ENCODE data around the gene APOBEC2.

Gene APOBEC2

DNA sequence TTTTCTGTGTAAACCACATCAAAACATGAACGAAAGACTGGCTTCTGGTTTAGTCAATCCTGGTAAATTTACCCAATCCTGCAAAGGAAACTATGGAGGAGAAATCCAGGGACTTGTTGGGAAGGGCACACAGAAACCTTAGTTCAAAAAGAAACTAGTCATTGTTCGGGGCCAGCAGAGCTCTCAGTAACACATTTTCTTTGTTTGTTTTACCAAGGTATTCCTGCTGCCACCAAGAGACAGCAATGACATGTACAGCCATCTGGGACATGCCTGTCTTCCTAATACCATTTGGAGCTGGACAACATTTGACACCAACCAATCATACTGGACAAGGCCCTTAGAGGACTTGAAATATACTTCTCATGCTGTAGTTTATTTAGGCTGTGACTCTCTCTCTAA, 10.9 kb downstream of the APOBEC2 start:
- DNase-seq: no peak

DNA sequence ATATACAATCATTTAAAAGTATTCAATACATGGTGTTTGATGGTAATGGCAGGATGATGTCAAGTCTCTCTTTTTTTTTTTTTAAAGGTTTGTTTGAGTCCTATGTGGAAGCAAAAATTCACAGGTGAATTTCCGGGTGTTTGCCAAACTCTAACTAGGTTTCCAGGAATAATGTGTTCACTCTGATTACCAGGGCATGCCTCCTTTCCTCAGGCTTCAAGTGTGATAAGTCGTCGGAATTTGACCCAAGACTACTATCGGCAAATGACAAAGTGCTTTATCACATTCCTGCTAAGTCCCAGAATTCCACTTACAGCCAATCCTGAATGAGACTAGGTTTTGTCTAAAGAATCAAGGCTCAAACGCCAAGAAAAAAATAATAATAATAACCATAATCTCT, 11.8 kb downstream of the APOBEC2 start:
- DNase-seq: no peak

DNA sequence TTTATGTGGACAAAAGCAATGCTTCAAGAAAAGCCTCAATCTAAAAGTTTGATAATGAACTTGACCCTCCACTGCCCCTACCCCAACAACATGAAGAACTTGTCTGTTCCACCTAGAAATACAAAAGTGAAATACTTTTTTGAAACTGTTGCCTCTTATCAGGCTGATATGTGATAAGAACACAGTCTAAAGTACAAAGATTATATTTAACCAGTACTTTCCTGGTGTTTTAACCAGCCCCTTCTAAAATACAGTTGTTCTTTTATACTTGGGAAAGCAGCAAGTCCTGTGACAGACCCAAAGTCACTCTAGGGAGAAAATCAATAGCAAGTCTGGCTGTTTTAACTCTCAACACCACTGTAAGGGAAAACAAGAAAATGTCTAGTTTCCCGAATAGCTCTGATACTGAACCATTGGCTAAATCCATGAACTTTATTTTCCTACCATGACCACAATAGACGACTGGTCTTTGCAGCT, 12.6 kb downstream of the APOBEC2 start:
- DNase-seq: no peak

DNA sequence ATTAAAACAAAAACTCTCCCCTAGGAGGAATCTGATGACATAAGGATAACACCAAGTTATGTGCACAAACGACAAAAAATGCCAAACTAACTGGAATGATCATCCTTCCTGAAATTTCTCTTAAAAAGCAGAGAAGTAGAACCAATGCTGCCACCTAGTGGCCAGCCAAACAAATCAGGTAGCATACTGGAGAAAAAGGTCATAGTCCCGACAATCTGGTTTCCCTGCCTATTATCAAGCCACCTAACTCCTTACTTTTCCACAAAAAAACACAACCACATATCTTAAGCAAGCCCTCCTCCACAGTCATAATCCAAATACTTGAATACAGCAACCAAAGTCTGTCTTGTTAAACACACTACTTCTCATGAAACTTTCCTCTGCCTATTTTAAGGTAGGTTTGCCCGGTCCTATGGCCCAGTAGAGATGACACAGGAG, 13.9 kb downstream of the APOBEC2 start:
- DNase-seq: peak; percentile 63

DNA sequence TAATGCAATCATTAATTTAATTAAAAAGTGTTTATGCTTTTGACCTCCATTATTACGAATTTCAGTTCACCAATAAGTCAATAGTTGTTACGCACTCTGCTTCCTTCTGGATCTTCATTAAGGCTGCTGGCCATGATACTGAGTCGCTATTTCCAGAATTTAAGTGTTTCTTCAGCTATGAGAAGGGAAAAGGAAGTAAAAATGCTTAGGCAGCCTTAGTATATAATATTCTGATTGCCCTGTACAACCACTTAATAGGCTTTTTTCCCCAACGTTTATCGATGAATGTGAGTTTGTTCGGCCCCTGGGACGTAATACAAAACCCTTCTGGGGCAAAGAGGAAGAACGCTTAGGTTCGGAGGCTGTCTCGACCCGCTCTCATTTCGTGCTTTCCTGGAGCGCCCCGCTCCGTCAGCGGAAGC, 18.5 kb downstream of the APOBEC2 start:
- DNase-seq: no peak

DNA sequence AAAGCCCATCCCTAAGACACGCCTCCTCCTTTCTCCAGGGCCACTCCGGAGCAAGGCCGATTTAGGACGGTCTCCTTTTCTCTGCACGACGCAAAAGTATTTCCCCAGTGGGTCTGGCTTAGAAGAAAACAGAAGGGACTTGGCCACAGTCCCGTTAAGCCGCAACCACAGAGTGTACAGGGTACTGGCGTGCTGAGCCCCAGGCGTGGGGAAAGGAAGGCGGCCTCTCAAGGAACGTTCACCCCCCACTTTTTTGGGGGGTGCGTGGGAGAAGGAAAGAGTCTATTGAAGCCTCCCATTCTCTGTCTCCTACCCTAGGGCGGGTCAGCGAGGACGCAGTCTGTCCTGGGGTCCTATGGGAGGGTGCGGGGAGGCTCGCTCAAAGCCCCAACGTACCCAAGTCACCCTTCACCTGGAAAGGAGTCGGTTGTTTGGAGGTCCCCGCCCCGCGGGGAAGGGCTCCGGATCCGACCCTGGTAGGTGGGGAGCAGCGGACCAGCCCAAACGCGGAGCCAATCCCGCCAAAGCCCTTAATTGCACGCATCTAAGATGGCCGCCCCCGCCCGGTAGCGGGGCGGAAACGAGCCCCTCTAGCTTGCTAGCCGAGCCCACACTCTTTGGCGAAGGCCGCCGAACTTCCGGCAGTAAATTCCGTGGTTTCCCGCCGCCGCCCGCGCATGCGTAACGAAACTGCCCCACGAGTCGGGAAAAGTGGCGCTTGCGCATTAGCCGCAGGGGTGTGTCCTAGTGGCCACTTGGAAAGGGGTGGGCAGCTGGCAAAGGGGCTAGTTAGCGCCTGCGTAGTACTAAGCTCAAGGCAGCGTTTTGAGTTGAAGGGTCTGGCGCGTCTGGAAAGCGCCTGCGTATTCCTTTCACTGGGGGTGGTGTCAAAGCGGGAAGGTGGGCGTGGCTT, 19.2 kb downstream of the APOBEC2 start, which contains the start of gene OARD1:
TSS of gene OARD1 (minus strand) at position 434 of the 913 bp plus-strand sequence. CDS start 722 bp downstream, outside the sequence.
- DNase-seq: peak; percentile 100

DNA sequence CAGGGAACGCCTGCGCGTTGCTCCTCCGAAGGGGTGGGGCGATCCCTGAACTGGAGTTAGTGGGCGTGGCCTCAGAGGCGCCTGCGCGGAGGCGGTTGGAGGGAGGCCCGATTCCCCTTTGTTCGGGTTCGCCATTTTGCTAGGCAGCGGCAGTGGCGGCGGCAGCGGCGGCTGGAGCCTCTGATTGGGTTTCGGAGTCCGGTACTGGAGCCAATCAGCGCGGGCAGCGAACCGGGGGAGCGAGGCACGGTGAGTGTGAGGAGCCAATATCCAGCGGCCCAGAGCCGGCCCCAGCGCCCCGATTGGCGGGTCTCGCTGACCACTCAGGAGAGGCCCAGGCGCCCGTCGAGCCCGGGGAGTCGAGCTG, 19.8 kb downstream of the APOBEC2 start, which contains the start of gene NFYA:
TSS of gene NFYA (plus strand) at position 139 of the 367 bp plus-strand sequence. CDS start 6,116 bp downstream, outside the sequence.
- no peak for DNase-seq

DNA sequence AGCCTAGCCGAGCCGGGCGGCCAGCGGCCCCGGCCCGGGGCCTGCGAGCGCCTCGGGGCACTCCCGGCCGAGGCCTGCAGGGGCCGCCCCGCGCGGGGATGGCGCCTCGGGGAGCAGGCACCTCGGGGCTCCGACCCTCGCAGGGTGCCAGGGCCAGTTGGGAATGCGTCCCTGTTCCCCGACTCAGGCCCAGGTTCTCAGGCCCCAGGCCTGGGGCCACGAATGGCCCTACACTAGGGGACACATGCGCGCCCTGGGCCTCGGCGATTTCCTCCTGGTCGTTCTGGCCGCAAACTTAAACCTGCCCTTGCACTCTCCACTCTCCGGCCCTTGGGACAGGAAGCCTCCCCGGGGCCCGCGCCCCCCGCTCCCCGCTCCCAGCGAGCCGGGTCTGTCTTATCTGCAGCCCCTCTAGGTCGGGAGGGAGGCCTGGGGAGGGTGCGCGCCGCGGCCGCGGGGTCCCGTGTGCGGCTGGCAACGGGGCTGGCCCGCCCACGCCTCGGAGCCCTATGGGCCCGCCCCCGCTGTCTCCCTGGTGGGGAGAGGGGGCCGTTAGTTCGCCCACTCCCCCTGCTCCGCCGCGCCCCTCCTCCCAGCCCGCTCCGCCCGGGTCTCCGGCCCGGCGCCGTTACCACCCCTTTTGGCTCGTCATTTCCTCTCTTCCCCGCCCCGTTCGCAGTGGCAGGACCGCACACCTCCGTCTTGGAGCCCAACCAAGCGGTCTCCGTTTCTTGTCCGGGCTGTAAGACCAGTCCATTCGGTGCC, 20.4 kb downstream of the APOBEC2 start:
- peak; percentile 82 for DNase-seq

DNA sequence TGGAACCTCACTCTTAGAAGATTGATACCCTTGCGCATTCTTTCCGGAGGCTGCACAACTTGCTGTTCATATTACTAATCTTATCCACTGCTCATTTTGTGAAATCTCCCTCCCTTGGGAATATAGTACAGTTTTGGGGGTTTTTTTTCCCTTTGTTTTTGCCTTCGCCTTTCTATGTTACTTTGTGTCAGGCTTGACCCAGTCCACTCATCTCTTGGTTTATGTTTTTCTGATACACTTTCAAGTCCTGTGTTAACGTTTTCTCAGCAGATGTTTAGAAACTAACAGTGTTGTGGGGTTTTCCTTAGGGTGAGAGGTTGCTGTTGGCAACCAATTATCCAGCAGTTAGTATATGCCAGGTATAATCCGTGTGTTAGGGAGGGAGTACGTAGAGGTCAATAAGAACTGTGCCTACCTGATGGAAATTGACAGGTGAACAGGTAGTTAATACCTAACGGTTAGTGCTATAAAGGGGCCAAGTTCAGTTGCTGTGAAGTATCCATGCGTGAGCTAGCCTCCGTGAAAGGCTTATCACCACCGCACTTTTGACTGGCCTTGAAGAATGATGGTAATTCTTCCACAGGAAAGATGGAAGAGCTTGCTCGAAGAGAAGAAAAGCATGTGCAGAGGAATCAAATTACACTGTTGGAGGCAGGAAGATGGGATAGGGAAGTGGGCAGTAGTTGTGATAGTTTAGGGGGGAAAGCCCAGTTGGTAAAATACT, 21.1 kb downstream of the APOBEC2 start:
- DNase-seq: no peak

DNA sequence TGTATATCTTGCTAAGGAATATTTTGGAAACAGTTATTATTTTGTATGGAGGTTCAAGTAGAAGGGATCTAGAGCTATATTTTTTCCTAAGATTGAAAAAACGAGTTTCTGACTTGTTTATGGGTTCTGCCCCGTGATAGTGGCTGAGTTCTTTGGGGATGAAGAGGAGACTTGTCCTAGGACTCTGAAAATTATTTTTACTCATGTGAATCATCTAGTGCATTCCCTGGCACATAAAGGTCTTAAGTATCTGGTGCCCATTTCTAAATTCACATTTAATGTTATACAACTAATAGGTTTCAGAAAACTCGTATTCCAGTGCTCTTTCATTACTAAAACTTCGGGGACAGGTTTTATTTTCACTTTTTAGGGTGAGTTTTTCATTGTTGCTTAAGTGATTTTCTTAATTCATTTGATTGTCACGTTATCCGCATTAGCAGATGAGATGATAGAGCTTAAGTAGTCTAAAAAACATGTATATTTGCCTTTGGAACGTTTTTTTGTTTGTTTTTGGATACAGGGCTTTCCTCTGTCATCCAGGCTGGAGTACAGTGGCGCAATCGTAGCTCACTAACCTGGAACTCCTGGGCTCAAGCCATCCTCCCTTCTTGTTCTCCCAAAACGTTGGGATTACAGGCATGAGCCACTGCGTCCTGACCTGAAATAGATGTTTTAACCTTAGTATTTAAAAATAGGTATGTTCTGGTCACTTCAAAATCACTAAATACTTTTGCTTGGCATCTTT, 21.9 kb downstream of the APOBEC2 start:
- no peak for DNase-seq

DNA sequence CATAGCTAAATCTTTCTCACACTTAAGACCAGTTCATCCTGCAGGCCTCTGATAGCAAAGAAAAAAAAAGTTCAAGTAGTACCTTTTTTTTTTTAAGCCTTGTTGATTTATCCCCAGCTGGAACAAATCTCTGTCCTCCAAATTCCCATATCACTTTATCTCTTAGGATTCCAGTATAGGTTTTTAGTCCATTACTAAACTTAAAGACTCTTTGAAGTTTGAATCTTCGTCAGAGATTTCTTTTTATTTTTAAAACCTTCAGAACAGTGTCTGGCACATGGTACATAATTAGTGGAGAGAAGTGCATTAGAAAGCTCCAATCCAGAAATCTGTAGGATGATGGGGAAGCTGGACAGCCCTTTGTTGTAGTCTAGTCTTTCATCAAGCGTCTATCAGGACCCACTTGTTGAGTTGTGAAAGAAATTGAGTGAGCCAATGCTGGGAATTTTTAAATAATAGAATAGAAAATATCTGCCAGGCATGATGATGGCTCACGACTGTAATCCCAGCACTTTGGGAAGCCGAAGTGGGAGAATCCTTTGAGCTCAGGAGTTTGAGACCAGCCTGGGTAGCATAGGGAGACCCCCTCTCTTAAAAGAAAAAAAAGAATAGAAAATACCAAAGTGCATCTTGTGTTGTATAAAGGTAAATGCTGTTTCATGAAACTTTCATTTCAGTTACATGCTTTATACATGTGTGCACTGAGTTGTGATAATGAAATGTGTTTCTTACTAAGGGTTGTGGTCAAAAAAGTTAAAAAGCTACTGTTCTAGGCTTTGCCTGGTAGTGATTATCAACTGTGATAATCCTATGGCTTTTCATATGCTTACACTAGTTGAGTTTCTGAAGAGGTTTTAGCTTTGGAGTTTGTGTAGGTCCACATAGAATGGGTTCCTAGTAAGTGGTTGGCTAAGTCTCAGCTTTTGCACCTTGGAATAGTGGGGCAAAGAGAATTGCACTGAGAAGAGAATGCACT, 22.9 kb downstream of the APOBEC2 start:
- no peak for DNase-seq

DNA sequence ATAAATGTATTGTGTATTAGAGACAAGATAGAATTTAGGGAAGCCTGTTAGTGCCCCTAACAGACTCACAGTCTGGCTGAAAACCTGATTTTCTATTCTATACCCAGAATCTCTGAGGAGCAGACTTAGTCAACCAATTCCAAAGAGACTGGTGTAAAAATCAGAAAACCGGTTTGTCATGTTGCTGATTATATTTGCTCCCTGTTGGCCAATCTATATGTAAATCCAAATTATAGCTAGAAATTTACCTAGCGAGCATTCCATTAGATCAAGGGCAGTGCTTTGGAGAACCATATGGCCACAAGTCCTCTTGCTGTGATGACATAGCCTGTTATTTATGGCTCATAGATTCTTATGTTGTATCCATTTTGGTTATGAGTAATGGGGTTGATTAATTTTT, 24.5 kb downstream of the APOBEC2 start:
- DNase-seq: no peak

DNA sequence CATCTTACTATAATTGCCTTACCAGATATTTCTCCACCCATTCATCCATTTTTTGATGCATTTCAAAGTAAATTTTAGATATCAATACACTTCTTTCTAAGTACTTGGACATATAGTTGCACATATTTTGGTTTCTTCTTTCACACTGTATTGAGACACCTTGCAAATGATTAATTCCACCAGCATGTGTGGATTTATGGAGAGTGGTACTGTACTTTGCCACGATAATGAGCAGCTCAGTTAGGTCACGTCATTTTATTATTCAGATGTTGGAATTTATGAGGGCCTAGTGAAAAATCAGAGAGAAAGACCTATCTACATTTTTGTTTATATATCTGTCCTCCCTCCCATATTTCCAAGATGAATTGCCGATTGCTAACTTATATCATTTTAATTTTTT, 25.1 kb downstream of the APOBEC2 start:
- DNase-seq: no peak

DNA sequence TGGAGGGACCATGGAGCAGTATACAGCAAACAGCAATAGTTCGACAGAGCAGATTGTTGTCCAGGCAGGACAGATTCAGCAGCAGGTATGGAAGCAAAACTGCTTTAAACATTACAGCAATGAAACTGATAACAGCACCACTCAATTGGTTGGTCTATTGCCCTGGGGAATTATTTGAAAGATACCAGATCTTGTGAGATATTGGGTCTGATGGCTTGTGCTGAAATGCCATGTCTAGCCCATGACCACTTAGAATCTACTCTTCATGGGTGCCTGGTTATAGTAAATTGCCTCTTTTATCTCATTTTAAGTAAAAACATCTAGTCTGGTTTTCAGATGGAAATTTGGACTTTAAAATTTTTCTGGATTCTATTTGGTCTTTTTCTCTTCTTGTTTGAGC, 26.1 kb downstream of the APOBEC2 start:
- no peak for DNase-seq

DNA sequence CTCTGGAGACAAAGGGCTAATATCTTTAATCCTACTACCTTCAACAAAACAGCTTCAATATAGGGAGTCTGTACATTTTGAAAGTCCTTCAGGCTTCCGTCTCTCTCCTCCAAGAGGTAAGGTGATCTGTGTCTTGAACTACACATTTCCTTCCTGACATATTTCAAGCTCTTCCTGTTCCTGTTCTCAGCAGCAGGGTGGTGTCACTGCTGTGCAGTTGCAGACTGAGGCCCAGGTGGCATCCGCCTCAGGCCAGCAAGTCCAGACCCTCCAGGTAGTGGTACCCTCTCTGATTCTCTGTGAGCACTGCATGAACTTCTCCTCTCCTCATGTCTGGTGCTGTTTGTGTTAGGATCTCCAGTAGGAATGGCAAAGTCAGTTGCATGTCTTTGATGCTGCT, 27.6 kb downstream of the APOBEC2 start:
- no peak for DNase-seq

DNA sequence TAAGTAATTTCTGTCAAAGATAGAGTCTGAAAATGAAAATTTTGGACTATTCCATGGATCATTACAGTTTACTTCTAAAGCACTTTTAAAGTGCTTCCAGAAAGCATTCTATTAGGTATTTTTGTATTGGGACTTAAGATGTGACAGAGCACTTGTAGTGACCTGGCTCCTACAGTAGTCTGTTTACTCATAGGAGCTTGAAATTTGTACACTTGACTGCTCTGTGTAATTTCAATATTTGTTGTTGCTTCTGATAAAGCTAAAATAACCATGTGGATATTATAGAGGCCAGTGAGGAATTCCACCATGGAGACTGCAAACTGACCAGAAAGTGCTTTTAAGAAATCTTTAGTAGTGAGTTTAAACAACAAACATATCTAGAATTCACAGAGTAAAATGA, 30.1 kb downstream of the APOBEC2 start:
- DNase-seq: no peak

DNA sequence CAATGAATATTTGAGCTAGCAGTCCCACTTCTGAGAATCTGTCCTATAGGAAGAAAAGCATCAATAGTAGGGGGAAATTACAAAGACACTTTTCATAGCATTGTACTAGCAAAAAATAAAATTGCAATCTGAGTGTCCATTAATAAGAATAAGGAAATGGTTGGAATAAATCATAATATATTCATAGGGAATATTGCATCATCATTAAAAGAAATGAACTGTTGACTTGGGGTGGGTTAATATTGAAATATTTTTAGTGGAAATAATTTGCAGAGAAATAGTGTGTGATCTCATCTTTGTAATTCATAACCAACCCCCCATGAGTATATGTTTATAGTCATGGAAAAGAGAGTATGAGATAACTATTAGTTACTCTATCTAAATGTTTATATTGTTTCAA, 32.2 kb downstream of the APOBEC2 start:
- no peak for DNase-seq

DNA sequence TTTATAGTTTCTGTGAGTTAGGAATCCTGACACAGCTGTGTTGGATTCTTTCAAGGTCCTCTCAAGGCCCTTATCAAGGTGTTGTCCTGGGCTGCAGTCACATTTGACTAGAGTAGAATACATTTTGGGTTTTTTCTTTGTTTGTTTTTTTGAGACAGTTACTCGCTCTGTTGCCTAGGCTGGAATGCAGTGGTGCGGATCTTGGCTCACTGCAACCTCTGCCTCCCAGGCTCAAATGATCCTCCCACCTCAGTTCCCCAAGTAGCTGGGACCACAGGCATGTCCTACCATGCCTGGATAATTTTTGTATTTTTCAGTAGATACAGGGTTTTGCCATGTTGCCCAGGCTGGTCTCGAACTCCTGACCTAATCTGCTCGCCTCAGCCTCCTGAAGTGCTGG, 35.4 kb downstream of the APOBEC2 start:
- DNase-seq: no peak

DNA sequence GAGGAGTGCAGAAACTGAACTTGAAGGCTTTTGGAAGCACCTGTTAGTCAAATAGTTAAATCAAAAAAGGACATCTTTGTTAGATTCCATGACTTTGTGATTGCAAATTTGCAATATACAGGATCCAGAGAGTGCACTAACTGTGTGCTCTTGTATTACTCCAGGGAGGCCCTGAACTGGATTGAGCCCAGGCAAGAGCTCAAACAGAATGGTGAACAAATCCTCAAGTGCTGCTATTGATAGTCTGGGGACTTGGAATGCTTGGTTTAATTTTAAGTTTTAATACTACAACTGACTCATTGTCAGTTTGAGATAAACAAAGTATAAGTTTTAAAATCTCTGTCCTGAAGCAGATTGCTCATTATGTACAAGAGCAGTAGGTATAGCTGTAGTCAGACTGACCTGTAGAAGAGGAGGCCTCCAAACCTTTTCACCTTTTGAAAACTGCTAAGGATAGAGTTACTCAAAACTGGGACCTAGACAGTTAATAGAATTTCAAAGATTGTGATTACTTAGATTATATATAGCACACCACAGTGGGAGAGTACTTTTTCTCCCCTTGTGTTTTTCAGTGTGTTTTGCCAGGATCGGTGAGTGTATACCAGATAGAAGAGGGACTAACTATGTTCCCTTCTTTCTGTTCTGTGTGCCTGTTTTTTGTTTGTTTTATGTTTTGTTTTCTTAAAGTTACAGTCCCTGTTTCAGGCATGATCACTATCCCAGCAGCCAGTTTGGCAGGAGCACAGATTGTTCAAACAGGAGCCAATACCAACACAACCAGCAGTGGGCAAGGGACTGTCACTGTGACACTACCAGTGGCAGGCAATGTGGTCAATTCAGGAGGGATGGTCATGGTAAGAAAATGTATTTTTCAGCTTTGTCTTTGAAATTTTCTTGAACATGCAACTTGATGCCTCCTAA, 38.1 kb downstream of the APOBEC2 start:
- DNase-seq: no peak

Measured in activated naive CD4-positive, alpha-beta T cell treated with Interleukin-2 at 50 U/mL for 16 hours (primary cell).